Loucy (cell line): ENCODE measurements around the gene SKAP2.

ENCODE experiments used
- EZH2phosphoT487 ChIP-seq: fragments of 200-600 bp; IDR thresholded peaks from 2 replicates; pipeline ENCODE4 v1.6.1; 2018; ENCODE audit warnings: antibody characterized with exemption, mild to moderate bottlenecking, moderate library complexity, borderline replicate concordance
- TF ChIP-seq, protein P1 (sequence below): fragments of 200-600 bp; sonication (generic); conservative IDR thresholded peaks from 2 replicates; pipeline ENCODE4 v1.5.1; 2014; ENCODE audit warnings: mild to moderate bottlenecking, antibody characterized with exemption, low read length

DNA sequence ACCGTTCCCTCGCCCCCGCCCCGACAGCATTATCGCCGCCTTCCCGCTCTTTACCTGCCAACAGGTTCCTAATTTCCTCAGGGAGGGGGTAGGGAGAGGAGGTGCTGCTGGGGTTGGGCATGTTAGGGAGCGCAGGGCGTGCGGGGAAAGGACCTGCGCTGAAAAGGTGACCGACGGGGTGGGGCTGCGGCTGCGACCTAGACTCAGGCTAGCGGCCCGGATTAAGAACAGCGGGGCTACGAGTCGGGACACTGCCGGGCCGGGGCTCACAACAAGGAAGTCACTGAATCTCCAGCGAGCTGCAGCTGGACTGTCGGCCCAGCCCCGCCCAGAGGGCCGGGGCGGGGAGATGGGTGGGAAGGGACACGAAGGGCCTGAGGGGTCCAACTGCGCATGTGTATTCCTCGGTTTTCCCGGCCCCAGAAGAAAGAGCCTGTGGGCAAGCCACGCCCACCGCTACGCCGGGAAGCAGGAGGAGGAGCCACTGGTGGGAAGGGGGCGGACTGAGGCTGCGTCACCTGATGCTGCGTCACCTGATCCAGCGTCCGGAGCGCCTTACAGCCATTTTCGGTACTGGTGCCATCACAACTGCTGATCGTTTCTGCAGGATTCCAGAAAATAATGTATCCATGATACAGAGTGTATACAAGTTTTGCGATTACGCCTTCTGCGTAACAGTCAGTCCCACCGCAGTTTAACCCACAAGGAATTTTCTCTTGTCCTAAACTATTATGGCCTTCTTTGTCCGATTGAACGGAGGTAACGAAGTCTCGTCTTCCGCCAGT is at the start of gene SKAP2:
- TF ChIP-seq, protein P1, sequence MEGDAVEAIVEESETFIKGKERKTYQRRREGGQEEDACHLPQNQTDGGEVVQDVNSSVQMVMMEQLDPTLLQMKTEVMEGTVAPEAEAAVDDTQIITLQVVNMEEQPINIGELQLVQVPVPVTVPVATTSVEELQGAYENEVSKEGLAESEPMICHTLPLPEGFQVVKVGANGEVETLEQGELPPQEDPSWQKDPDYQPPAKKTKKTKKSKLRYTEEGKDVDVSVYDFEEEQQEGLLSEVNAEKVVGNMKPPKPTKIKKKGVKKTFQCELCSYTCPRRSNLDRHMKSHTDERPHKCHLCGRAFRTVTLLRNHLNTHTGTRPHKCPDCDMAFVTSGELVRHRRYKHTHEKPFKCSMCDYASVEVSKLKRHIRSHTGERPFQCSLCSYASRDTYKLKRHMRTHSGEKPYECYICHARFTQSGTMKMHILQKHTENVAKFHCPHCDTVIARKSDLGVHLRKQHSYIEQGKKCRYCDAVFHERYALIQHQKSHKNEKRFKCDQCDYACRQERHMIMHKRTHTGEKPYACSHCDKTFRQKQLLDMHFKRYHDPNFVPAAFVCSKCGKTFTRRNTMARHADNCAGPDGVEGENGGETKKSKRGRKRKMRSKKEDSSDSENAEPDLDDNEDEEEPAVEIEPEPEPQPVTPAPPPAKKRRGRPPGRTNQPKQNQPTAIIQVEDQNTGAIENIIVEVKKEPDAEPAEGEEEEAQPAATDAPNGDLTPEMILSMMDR: no peak
- no peak for TF ChIP-seq EZH2phosphoT487
